ENCODE results near the gene MFSD1. TPM values are rescaled to one million over a fixed set of nuclear protein-coding genes. Genes with fewer than 3 reads are reported as not detected.
A peak's percentile ranks its signal among the peaks of the same experiment; 100 is the strongest.
"Not testable (repeated sequence)": the region's sequence is repeated elsewhere in the genome, so short reads cannot be mapped to it uniquely, and the experiment has no call there.

MFSD1 gene
- total RNA-seq, 1 experiment from 2014 or later: 82.7 TPM

DNA sequence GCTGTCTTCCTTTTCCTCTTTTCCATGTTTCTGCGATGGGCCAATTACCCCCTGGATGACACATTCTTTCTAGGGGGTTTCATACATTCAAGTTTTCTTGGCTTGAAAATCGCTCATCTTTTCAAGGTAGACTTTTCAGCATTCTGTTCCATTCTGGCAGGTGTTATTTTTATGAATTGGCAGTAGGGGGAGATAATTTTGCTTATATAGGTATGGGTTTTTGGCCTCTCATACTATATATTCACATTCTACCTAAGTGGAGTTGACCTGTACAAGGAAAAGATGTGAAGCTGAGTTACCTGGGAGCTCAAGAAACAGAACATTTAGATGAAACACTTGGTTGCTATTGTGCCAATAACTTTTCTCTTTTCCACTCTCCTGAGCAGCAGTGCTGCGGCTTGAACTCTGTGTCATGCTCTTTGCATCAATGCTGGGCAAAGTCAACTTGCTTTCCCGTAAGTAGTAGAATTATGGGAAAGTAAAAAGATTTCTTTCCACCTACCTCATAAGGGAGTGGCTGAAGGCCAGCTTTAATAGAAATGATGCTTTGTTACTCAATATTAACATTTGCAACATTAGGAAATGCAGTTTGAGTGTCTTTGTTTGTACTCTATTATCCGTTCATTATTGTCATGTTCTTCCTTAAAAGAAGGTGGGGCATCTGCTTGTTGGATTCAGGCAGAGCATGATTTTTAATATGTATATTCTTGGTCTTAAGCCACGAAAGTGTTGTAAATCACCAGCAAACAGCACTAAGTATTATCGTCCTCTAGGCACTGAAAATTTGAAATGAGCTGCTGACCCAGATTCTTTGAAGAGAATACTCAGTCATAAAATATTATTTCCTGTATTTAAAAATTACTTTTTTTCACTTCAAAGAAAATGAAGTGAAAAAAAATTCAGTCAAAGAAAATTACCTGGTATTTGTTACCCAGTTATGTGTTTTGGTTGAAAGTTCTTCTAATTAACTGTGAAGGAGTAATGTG, 27.7 kb upstream of the MFSD1 start:
- no peak for DNase-seq (ENCODE audit: low read depth)
- in situ Hi-C loops (cut with HindIII; ENCODE audit: low pct_unique_long_range_greater_than_20kb, low sequenced_read_pairs): no loop called here

DNA sequence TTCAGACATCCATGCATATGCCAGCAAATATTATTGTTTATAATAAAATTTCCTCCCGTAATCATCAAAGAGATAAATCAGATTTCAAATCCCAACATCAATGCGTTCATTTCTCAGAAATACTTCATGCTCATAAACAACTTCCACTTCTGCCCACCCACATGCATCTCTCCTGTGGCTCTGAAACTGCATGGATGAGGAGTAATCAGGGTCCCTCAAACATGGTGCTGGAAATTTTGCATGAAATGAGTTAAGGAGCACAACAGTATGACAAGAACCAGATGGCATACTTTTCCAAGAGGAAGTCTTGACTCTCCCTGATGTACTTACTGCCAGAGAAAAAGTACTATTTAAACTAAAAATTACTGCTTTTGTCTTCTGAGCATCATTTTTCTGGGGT, 26.9 kb upstream of the MFSD1 start:
- no peak for DNase-seq (ENCODE audit: low read depth)
- in situ Hi-C loops (cut with HindIII; ENCODE audit: low pct_unique_long_range_greater_than_20kb, low sequenced_read_pairs): loop anchor here (5.0 kb wide), 1 partner anchor 103 kb away; the partner anchor contains the start of gene LXN

- in situ Hi-C loops (cut with HindIII; ENCODE audit: low pct_unique_long_range_greater_than_20kb, low sequenced_read_pairs): loop anchor here (5.0 kb wide), 1 partner anchor 103 kb away; the partner anchor contains the start of gene LXN
- DNase-seq (ENCODE audit: low read depth): peak; percentile 55
Measured at GRCh38 chr3:158775426-158776410, 26.1 kb upstream of the MFSD1 start.

GRCh38 chr3:158776531-158776930, 25.3 kb upstream of the MFSD1 start:
- DNase-seq (ENCODE audit: low read depth): no peak
- in situ Hi-C loops (cut with HindIII; ENCODE audit: low pct_unique_long_range_greater_than_20kb, low sequenced_read_pairs): loop anchor here (5.0 kb wide), 1 partner anchor 104 kb away; the partner anchor contains the start of gene LXN

- in situ Hi-C loops (cut with HindIII; ENCODE audit: low pct_unique_long_range_greater_than_20kb, low sequenced_read_pairs): loop anchor here (5.0 kb wide), 1 partner anchor 105 kb away; the partner anchor contains the start of gene LXN
- no peak for DNase-seq (ENCODE audit: low read depth)
Measured at GRCh38 chr3:158777161-158777873, 24.5 kb upstream of the MFSD1 start.

GRCh38 chr3:158780766-158781165, 21.1 kb upstream of the MFSD1 start:
- in situ Hi-C loops (cut with HindIII; ENCODE audit: low pct_unique_long_range_greater_than_20kb, low sequenced_read_pairs): no loop called here
- DNase-seq (ENCODE audit: low read depth): no peak

DNA sequence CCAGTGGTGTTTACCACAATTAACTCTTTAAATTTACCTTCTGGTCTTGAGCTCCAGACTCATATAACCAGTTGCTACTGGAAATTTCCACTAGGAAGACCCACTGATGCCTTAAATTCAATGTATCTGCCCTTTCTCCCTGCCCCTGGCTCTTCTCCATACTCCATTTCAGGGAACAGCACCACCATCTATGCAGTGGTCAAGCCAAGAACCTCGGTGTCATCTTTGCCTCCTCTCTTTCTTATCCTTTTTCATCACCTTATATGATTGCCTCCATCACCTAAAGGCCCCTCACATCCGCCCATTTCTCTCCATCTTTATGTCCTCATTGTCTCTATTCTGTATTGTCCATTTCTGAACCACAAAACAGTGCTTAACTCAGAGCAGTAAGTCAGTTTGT, 20.7 kb upstream of the MFSD1 start:
- in situ Hi-C loops (cut with HindIII; ENCODE audit: low pct_unique_long_range_greater_than_20kb, low sequenced_read_pairs): no loop called here
- no peak for DNase-seq (ENCODE audit: low read depth)

- in situ Hi-C loops (cut with HindIII; ENCODE audit: low pct_unique_long_range_greater_than_20kb, low sequenced_read_pairs): no loop called here
- no peak for DNase-seq (ENCODE audit: low read depth)
Measured at GRCh38 chr3:158781849-158782248, 20.0 kb upstream of the MFSD1 start.

DNA sequence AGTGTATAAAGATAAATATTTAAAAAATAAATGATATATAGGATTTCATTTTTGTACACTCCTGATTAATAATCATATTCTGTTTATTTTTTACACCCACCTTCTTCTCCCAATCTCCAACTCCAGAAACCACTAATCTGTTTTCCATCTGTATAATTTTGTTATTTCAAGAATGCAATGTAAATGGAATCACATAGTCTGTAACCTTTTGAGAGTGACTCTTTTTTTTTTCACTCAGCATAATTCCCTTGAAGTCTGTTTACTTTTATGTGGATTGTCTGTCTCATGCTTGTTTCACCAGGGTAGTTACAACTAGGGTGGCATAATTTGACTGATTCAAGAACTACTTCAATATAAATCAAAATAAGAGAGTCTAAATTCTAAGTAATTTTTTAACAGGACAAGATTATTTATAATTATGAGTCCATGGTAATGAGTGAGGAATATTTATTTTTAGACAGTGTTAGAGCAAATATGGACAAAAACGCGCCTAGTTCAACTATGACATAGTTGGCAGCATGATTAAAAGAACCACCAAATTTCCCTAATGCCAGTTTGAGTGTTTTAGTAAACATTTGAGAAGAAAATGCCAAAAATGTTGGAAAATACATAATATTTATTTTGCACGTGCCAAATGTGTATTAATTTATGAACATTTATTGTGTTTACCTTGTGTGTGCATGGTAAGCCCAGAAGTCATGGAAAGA, 19.4 kb upstream of the MFSD1 start:
- in situ Hi-C loops (cut with HindIII; ENCODE audit: low pct_unique_long_range_greater_than_20kb, low sequenced_read_pairs): no loop called here
- DNase-seq (ENCODE audit: low read depth): no peak

GRCh38 chr3:158783051-158783450, 18.8 kb upstream of the MFSD1 start:
- in situ Hi-C loops (cut with HindIII; ENCODE audit: low pct_unique_long_range_greater_than_20kb, low sequenced_read_pairs): no loop called here

GRCh38 chr3:158785972-158786371, 15.9 kb upstream of the MFSD1 start:
- no peak for DNase-seq (ENCODE audit: low read depth)
- in situ Hi-C loops (cut with HindIII; ENCODE audit: low pct_unique_long_range_greater_than_20kb, low sequenced_read_pairs): no loop called here

More at GRCh38 chr3:158783051-158783450, 18.8 kb upstream of the MFSD1 start:
- no peak for DNase-seq (ENCODE audit: low read depth)

GRCh38 chr3:158788446-158788845, 13.4 kb upstream of the MFSD1 start:
- no peak for DNase-seq (ENCODE audit: low read depth)
- in situ Hi-C loops (cut with HindIII; ENCODE audit: low pct_unique_long_range_greater_than_20kb, low sequenced_read_pairs): no loop called here

DNA sequence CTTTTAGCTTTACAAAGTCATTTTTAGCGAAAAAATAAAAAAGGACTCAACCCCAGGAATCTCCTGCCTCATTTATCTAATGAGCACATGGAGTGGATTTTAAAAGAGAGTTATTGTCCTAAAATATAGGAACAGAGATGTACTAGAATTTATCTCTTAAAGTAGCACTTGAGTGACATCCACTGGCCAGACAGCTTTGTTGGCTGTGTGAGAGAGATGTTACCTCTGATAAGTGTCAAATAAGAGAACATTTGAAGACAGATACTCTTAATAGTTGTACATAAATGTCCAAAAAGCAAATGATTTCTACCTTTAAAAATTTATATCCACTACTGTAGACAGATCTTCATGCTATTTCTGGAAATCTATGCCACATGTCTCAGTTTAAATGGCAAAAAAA, 12.3 kb upstream of the MFSD1 start:
- DNase-seq (ENCODE audit: low read depth): peak; percentile 53

GRCh38 chr3:158790901-158791589, 10.8 kb upstream of the MFSD1 start:
- peak; percentile 54 for DNase-seq (ENCODE audit: low read depth)
- in situ Hi-C loops (cut with HindIII; ENCODE audit: low pct_unique_long_range_greater_than_20kb, low sequenced_read_pairs): no loop called here

More for the DNA sequence above, 12.3 kb upstream of the MFSD1 start:
- in situ Hi-C loops (cut with HindIII; ENCODE audit: low pct_unique_long_range_greater_than_20kb, low sequenced_read_pairs): no loop called here

DNA sequence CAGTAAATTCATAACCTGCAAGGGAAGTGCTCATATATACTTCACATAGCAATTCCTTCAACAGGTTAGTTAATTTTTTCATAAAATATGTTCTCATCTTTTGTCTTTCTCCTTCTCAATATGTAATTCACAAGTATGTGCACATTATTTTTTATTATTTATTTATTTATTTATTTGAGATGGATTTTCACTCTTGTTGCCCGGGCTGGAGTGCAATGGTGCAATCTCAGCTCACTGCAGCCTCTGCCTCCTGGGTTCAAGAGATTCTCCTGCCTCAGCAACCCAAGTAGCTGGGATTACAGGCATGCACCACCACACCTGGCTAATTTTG, 10.3 kb upstream of the MFSD1 start:
- in situ Hi-C loops (cut with HindIII; ENCODE audit: low pct_unique_long_range_greater_than_20kb, low sequenced_read_pairs); DNase-seq (ENCODE audit: low read depth): not testable (repeated sequence)

- DNase-seq (ENCODE audit: low read depth): no peak
- in situ Hi-C loops (cut with HindIII; ENCODE audit: low pct_unique_long_range_greater_than_20kb, low sequenced_read_pairs): no loop called here
Measured at GRCh38 chr3:158792709-158793108, 9.1 kb upstream of the MFSD1 start.

DNA sequence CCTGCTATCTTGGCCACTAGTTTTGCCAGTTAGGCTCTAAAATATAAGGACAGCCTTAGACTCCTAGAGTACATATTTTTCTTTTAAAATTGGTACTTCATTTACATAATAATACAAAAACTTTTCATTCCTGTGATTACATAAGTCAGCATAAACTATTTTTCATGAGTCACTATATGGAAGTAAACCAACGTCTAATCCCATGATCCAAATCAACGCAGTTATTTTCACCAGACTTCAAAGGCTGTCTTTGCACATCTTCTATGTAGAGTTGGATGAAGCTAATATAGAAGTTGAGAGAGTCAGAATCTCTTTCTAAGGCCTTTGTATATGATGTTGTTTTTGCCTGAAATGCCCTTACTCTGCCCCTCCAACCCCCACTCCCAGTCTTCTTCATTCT, 7.6 kb upstream of the MFSD1 start:
- in situ Hi-C loops (cut with HindIII; ENCODE audit: low pct_unique_long_range_greater_than_20kb, low sequenced_read_pairs): no loop called here
- no peak for DNase-seq (ENCODE audit: low read depth)

All from Caki2 (cell line).